RCC 7860 (cell line): ENCODE data around the gene PIK3R1.

Experiments
- DNase-seq: peaks from one replicate; pipeline ENCODE4 v3.0.0-alpha.2; 2015; ENCODE audit warnings: low spot score
- FAIRE-seq: peaks from 2 replicates; lab custom pipeline; 2012; peaks lifted over from hg19 to GRCh38; lab: Jason Lieb, UNC

Gene PIK3R1

GRCh38 chr5:68249520-68249919, 34.0 kb downstream of the PIK3R1 start:
- no peak for FAIRE-seq
- DNase-seq = no peak

- no peak for DNase-seq
- FAIRE-seq = no peak
Measured at GRCh38 chr5:68250661-68251298, 35.2 kb downstream of the PIK3R1 start.

- no peak for DNase-seq
- FAIRE-seq = no peak
Measured at GRCh38 chr5:68251386-68251785, 35.8 kb downstream of the PIK3R1 start.

GRCh38 chr5:68251804-68252522, 36.4 kb downstream of the PIK3R1 start:
- DNase-seq (no peak), FAIRE-seq (no peak)

- FAIRE-seq (no peak), DNase-seq (peak; percentile 30)
Measured at GRCh38 chr5:68252673-68253623, 37.4 kb downstream of the PIK3R1 start.

GRCh38 chr5:68253624-68254585, 38.3 kb downstream of the PIK3R1 start:
- DNase-seq (no peak), FAIRE-seq (no peak)

- FAIRE-seq = no peak
- DNase-seq = no peak
Measured at GRCh38 chr5:68254810-68255209, 39.3 kb downstream of the PIK3R1 start.

- FAIRE-seq (no peak), DNase-seq (no peak)
Measured at GRCh38 chr5:68255305-68256120, 40.0 kb downstream of the PIK3R1 start.

- FAIRE-seq (no peak), DNase-seq (no peak)
Measured at GRCh38 chr5:68257210-68257609, 41.7 kb downstream of the PIK3R1 start.

- DNase-seq (no peak), FAIRE-seq (no peak)
Measured at GRCh38 chr5:68258531-68258930, 43.0 kb downstream of the PIK3R1 start.

- DNase-seq = no peak
- FAIRE-seq = no peak
Measured at GRCh38 chr5:68259700-68260099, 44.1 kb downstream of the PIK3R1 start.

- DNase-seq (no peak), FAIRE-seq (no peak)
Measured at GRCh38 chr5:68260467-68260866, 44.9 kb downstream of the PIK3R1 start.

- DNase-seq (no peak), FAIRE-seq (no peak)
Measured at GRCh38 chr5:68261169-68261568, 45.6 kb downstream of the PIK3R1 start.

GRCh38 chr5:68261569-68262065, 46.1 kb downstream of the PIK3R1 start:
- DNase-seq = no peak
- no peak for FAIRE-seq

GRCh38 chr5:68264024-68264956, 48.7 kb downstream of the PIK3R1 start:
- FAIRE-seq (no peak), DNase-seq (peak; percentile 6)

GRCh38 chr5:68265347-68265746, 49.8 kb downstream of the PIK3R1 start:
- no peak for FAIRE-seq

GRCh38 chr5:68265822-68266395, 50.4 kb downstream of the PIK3R1 start:
- no peak for DNase-seq
- no peak for FAIRE-seq

More at GRCh38 chr5:68265347-68265746, 49.8 kb downstream of the PIK3R1 start:
- DNase-seq = no peak

GRCh38 chr5:68266457-68266856, 50.9 kb downstream of the PIK3R1 start:
- no peak for FAIRE-seq
- DNase-seq = no peak
